ENCODE data around the gene S100A5.

Gene S100A5

DNA sequence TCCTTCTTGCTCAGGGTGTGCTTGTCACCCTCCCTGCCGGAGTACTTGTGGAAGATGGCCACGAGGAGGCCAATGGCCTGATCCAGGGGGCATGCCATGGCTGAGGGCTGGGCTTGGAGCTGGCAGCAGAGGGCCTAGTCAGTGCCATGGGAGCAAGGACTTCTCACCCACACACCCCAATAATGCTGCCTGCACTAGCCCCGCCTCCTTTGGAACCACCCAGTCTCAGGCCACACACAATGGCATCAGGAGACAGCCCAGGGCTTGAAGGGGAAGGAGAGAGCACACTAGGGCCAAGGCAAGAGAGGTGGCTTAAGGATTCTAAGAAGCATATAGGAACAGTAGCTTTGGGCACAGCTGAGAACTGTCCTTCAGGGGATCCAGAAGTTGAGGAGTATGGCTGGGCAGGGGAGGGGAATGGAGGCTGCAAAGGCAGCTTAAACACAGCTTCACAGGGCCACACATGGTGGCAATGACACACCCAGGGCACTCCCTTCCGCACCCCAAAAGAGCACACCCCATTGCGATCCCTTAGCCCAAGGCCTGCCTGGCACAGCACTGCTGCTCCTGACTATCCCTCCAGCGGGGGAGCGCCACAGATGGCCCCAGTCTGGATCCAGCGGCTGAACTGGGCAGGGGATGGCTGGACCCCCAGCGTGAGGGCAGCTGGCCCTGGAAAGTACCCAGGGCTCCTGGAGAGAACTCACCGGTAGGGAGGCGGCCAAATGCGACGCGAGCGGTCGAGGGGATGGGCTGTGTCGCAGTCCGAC is 5.3 kb downstream of the S100A5 start, which contains the start of gene S100A6:
Gene S100A6 (minus strand): TSS at position 750 of the 770 bp plus-strand sequence. CDS start 652 bp downstream, at position 98.
- H3K79me2 ChIP-seq (ENCODE audit: insufficient read depth, low read length) = peaks cover 37% of the 10 kb centered on the region
- H3K9me3 ChIP-seq (ENCODE audit: insufficient read depth, low read depth, low read length) = no peaks in the 10 kb centered on the region
- no peaks in the 10 kb centered on the region for H3K36me3 ChIP-seq (ENCODE audit: insufficient read depth, low read length)
- no peaks in the 10 kb centered on the region for H4K20me1 ChIP-seq (ENCODE audit: insufficient read depth, low read length, poor library complexity, severe bottlenecking)
- H3K4me1 ChIP-seq (ENCODE audit: insufficient read depth, low read length, poor library complexity, severe bottlenecking) = peaks cover 77% of the 10 kb centered on the region
- peak within 1 kb of the TSS; percentile 89 for H3K4me3 ChIP-seq (ENCODE audit: low read length, poor library complexity, severe bottlenecking)
- no peaks in the 10 kb centered on the region for H3K27me3 ChIP-seq (ENCODE audit: insufficient read depth, low read length, poor library complexity, severe bottlenecking)
- no peak for TF ChIP-seq EZH2phosphoT487 (IDR thresholded peaks at IDR 0.05; ENCODE audit: borderline replicate concordance)
- TF ChIP-seq, protein P1, sequence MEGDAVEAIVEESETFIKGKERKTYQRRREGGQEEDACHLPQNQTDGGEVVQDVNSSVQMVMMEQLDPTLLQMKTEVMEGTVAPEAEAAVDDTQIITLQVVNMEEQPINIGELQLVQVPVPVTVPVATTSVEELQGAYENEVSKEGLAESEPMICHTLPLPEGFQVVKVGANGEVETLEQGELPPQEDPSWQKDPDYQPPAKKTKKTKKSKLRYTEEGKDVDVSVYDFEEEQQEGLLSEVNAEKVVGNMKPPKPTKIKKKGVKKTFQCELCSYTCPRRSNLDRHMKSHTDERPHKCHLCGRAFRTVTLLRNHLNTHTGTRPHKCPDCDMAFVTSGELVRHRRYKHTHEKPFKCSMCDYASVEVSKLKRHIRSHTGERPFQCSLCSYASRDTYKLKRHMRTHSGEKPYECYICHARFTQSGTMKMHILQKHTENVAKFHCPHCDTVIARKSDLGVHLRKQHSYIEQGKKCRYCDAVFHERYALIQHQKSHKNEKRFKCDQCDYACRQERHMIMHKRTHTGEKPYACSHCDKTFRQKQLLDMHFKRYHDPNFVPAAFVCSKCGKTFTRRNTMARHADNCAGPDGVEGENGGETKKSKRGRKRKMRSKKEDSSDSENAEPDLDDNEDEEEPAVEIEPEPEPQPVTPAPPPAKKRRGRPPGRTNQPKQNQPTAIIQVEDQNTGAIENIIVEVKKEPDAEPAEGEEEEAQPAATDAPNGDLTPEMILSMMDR (conservative IDR thresholded peaks at IDR 0.05; ENCODE audit: low read length) = no peak
- peaks cover 18% of the 10 kb centered on the region for H3F3A ChIP-seq (ENCODE audit: low read depth)
- H2AFZ ChIP-seq (ENCODE audit: low read length) = peak within 1 kb of the TSS; percentile 69
- peak within 1 kb of the TSS; percentile 94 for H3K9ac ChIP-seq (ENCODE audit: low read depth, low read length, poor library complexity, severe bottlenecking)
- H3K9me2 ChIP-seq (replicated peaks; ENCODE audit: low read depth, low read length) = no peaks in the 10 kb centered on the region
- peak within 1 kb of the TSS; percentile 94 for H3K4me2 ChIP-seq (ENCODE audit: low read depth, low read length, poor library complexity, severe bottlenecking)

DNA sequence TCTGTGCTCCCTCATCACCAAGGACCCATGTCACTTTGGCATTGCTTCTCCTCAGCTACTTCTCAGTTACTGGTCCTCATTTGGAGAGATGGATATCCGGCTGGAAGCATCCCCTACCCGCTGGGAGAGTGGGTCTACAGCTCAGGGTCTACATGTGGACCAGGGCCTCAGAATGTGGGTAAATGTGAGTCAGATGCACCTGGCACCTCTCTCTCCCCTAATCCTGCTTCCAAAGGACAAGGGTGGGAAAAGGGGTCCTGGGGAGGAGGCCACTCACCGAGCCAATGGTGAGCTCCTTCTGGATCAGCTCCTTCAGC is 5.9 kb downstream of the S100A5 start:
- H3K79me2 ChIP-seq (ENCODE audit: insufficient read depth, low read length) = peaks cover 37% of the 10 kb centered on the region
- H3K4me3 ChIP-seq (ENCODE audit: low read length, poor library complexity, severe bottlenecking) = peak overlapping the region; percentile 89
- H3K9ac ChIP-seq (ENCODE audit: low read depth, low read length, poor library complexity, severe bottlenecking) = peak overlapping the region; percentile 94
- peak overlapping the region; percentile 94 for H3K4me2 ChIP-seq (ENCODE audit: low read depth, low read length, poor library complexity, severe bottlenecking)
- peaks cover 73% of the 10 kb centered on the region for H3K4me1 ChIP-seq (ENCODE audit: insufficient read depth, low read length, poor library complexity, severe bottlenecking)
- TF ChIP-seq, protein P1 (conservative IDR thresholded peaks at IDR 0.05; ENCODE audit: low read length) = no peak
- no peak for TF ChIP-seq EZH2phosphoT487 (IDR thresholded peaks at IDR 0.05; ENCODE audit: borderline replicate concordance)
- no peak overlapping the region for H2AFZ ChIP-seq (ENCODE audit: low read length)
- H3K27me3 ChIP-seq (ENCODE audit: insufficient read depth, low read length, poor library complexity, severe bottlenecking) = no peaks in the 10 kb centered on the region
- H4K20me1 ChIP-seq (ENCODE audit: insufficient read depth, low read length, poor library complexity, severe bottlenecking) = no peaks in the 10 kb centered on the region
- H3F3A ChIP-seq (ENCODE audit: low read depth) = peaks cover 18% of the 10 kb centered on the region
- no peaks in the 10 kb centered on the region for H3K36me3 ChIP-seq (ENCODE audit: insufficient read depth, low read length)
- H3K9me3 ChIP-seq (ENCODE audit: insufficient read depth, low read depth, low read length) = no peaks in the 10 kb centered on the region
- H3K9me2 ChIP-seq (replicated peaks; ENCODE audit: low read depth, low read length) = no peaks in the 10 kb centered on the region

DNA sequence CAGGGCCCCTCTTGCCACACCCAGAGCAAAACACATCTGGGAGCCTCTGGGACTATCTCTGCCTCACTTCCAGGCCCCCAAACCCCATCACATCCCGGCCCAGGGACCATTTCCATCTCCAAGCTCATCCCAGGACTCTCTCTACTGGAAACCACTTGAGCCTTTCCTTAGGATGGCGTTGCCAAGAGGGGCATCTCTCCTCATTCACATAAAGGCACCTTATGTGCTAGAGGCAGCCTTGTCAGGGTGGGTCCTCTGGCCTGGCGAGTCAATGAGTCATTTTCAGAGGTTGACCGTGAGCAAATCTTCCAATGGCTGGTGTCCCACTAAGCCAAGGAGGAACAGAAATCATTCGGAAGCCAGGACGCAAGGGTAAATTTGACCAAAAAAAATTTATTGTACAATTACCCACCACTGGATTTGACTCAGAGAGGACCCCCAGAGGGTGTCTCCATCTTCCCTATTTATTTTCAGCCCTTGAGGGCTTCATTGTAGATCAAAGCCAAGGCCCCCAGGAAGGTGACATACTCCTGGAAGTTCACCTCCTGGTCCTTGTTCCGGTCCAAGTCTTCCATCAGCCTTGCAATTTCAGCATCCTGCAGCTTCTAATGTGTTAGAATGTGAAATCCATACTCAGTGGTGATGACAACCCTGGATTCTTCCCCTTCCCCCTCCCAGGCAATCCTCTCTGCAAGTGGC is 6.4 kb downstream of the S100A5 start:
- H3K9me2 ChIP-seq (replicated peaks; ENCODE audit: low read depth, low read length) = no peaks in the 10 kb centered on the region
- TF ChIP-seq, protein P1 (conservative IDR thresholded peaks at IDR 0.05; ENCODE audit: low read length) = no peak
- TF ChIP-seq EZH2phosphoT487 (IDR thresholded peaks at IDR 0.05; ENCODE audit: borderline replicate concordance) = no peak
- H3K79me2 ChIP-seq (ENCODE audit: insufficient read depth, low read length) = peaks cover 37% of the 10 kb centered on the region
- H2AFZ ChIP-seq (ENCODE audit: low read length) = no peak overlapping the region
- H4K20me1 ChIP-seq (ENCODE audit: insufficient read depth, low read length, poor library complexity, severe bottlenecking) = no peaks in the 10 kb centered on the region
- peak overlapping the region; percentile 94 for H3K9ac ChIP-seq (ENCODE audit: low read depth, low read length, poor library complexity, severe bottlenecking)
- H3K36me3 ChIP-seq (ENCODE audit: insufficient read depth, low read length) = no peaks in the 10 kb centered on the region
- H3K4me1 ChIP-seq (ENCODE audit: insufficient read depth, low read length, poor library complexity, severe bottlenecking) = peaks cover 72% of the 10 kb centered on the region
- peak overlapping the region; percentile 89 for H3K4me3 ChIP-seq (ENCODE audit: low read length, poor library complexity, severe bottlenecking)
- no peaks in the 10 kb centered on the region for H3K27me3 ChIP-seq (ENCODE audit: insufficient read depth, low read length, poor library complexity, severe bottlenecking)
- H3F3A ChIP-seq (ENCODE audit: low read depth) = peaks cover 18% of the 10 kb centered on the region
- H3K9me3 ChIP-seq (ENCODE audit: insufficient read depth, low read depth, low read length) = no peaks in the 10 kb centered on the region
- H3K4me2 ChIP-seq (ENCODE audit: low read depth, low read length, poor library complexity, severe bottlenecking) = peak overlapping the region; percentile 94
